ENCODE data around the gene THUMPD2.

THUMPD2 gene

DNA sequence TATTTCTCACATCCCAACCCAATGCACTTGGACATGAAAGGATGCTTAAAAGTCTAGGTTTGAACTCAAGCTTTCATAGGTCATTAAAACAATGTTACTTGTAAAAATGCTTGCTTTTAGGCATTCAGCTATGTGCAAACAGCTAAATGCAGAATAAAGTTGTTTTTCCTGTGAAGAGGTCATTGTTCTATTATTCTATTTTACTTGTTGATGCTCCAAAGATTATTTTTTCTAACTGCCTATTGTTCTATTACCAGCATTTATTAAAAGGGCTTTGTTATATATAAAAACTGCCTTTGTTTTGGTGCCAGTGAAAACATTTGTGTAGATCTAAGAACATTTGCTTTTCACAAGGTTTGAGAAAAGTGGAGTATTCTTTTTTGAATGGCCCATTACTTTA, 64.0 kb downstream of the THUMPD2 start:
- no peak for DNase-seq

DNA sequence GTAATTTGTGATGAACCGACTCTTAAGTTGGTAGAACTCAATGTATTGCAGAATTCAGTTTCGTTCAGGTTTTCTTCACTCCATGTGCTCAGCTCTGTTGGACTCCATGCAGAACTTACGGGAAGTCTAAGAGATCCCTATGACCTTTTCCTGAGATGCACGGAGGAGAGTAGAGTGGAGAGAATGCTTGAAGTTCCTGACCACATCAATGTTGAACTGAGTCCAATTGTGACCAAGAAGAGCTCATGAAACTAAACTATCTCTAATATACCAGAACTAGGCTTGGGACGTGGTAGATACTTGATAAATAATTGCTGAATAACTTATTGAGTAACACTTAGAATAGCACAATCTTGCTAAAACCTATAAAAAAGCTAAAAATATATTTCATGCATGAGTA, 66.1 kb downstream of the THUMPD2 start:
- DNase-seq: no peak

DNA sequence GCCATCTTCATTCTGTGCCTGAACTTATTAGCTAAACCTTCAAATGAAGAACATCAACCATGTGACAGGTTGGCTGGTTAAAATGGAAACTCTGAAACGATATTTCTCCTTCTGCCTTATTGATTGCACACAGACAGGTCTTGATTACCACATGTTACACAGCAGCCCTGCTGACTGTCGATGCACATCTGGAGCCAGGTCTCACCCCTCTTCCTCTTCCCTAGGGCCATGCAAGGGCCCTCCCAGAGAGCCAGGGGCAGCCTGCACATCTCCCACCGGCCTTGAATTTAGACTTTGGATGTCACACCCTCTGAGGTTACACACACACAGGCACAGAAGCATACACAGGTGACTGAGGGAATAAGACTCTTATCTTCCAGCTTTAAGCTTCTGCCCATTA, 68.3 kb downstream of the THUMPD2 start:
- no peak for DNase-seq

- DNase-seq: no peak
Measured at GRCh38 chr2:39708003-39708402, 71.1 kb downstream of the THUMPD2 start.

DNA sequence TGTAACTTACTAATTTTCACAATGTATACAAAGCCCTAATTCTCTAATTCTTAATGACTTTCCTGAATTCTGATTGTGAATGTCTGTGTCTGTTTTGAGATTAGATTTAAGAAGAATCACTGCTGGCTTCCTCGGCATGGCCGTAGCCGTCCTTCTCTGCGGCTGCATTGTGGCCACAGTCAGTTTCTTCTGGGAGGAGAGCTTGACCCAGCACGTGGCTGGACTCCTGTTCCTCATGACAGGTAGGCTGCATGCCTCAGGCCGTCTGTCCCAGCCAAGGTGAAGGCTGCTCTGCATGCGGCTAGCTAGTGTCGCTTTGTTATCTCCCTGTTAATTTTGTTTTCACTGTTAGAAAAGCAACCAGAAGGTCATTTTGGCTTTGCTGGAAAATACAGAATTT, 72.1 kb downstream of the THUMPD2 start:
- no peak for DNase-seq

- DNase-seq: no peak
Measured at GRCh38 chr2:39706312-39706711, 72.7 kb downstream of the THUMPD2 start.

DNA sequence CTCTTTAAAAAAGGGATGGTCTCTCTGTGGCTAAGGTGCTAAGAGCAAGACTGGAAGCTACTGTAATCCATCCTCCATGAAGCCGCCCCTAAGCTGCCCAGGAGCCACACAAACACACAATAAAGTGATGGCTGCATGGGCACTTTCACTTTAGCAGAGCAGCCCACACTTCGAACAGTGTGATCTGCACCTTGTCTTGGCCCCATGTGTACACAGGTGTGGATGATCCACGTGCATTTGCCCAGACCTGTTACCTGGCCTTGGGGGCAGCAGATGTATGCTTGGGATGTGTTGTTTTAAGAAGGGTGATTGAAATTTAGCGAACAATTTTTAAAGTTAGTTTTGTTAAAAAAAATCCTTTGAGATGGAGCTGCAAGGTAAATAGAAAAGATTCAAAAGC, 73.4 kb downstream of the THUMPD2 start:
- no peak for DNase-seq

DNA sequence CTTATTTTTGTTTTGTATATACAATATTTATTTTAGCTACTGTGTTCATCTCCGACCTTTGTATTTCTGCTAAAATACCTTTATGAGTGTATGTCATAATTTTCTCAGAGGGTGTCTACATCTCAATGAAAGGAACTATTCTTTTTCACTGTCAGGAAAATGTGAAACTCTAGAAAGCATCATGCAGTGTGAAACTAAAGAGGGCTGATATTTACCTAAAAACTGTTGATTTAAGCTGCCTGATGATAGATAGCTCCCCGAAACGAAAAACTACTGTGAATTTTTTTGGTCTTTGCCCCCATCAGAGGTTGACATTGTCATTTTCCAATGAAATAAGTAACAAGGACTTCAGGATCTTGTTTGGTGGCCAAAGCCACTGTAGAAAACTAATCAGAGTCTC, 74.5 kb downstream of the THUMPD2 start:
- DNase-seq: no peak

GRCh38 chr2:39703181-39703872, 75.7 kb downstream of the THUMPD2 start:
- DNase-seq: no peak

DNA sequence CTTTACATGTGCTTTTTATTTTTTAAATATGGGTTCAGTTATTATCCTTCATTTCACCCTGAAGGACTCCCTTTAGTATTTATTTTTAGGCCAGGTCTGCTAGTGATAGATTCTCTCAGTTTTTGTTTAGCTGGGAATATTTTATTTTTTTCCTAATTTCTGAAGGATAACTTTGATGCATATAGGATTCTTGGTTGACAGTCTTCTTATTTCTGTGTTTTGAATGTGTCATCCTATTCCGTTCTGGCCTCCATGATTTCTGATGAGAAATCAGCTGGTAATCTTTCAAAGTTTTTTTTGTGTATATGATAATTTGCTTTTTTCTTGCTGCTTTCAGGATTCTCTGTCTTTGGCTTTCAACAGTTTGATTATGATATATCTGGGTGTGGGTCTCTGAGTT, 77.9 kb downstream of the THUMPD2 start:
- DNase-seq: no peak

DNA sequence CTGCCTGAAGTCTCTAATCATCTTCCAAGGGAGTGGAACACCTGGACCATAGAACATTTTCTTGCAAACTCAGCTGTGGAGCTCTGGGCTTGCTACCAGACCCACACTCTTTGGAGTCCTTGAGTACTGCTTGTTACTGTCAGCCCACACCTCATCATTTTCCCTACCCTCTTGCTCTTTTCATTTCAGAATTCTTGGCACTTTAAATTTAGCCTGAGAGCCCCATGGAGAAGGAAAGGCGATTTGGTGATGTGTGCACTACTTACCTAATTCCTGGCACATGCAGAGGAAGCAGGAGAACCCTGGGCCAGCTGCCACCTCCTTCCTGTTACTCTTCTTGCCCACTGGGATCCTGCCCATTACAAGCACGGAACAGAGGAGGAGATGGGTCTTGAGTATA, 81.6 kb downstream of the THUMPD2 start:
- DNase-seq: no peak

DNA sequence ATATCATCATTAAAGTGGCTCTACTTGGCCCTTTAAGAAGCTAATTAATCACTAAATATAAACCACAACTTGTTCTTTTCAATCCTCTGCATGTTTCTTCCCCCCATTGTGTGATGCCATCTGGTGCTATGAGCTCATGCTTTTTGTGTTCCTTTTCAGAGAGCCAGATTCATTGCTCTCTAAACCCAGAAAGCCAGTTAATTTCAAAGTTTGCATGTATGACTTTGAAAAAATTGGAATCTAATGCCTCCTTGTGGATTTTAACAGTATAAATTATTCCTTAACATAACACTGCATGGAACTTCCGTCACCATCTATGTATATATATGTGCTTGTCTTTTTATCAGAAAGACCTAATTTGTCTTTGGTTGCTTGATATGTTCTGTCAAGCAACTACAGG, 82.2 kb downstream of the THUMPD2 start:
- peak; percentile 66 for DNase-seq

DNA sequence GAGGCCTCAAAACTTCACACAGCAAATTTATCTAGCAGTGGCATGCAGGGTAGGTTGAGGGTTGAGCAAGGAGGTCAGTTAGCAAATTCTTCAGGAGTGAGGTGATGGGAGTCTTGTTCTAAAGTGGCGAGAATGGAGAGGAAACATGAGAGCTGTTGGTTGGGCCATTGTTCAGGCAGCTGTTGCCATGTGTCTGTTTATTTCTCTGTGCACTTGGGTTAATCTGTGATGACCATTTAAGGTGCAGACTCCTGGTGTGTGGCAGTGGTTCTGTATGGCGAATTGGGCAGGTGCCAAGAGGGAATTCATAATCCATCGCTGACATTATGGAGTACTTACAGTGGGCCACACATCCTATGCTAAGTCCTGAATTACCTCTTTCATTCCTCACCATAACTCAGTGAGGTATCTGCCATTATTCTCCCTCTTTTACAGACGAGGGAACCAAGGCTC, 82.9 kb downstream of the THUMPD2 start:
- DNase-seq: peak; percentile 95

DNA sequence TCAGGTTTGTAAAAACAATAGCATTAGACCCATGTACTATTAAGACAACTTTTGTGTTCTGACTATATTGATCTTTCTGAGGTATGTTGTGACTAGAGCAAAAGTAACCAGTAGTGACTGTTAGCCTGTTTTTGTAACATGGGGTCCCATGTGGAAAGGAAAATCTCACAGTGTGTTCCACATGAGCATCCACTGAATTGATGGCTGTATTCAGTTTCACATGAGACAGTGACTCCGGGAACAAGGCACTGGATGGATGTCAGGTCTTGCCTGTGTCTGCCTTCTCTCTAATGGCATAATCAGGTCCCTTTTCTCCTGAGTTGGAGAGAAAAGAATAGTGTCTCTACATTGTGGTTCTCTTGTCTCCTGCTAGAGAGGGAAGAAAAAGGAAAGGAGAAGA, 85.8 kb downstream of the THUMPD2 start:
- DNase-seq: no peak

DNA sequence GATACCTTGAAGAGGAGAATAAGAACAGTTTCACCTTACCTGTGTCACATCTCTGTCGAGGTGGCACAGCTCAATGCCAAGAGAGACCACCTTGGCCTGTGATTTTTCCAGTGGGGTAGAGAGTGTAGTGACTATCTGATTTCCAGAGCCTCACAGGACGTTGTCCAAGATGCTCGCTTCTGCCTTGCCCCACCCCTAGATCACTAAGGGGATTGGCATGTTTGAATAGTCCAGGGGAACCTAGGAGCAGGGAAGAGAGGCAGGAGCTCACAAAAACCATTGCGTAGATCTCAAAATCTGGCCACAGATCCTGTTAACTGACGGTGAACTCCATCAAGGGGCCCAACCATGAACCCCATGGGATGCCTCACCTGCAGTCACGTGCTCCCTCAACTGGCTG, 89.2 kb downstream of the THUMPD2 start:
- DNase-seq: no peak

- no peak for DNase-seq
Measured at GRCh38 chr2:39689272-39689841, 89.7 kb downstream of the THUMPD2 start.

DNA sequence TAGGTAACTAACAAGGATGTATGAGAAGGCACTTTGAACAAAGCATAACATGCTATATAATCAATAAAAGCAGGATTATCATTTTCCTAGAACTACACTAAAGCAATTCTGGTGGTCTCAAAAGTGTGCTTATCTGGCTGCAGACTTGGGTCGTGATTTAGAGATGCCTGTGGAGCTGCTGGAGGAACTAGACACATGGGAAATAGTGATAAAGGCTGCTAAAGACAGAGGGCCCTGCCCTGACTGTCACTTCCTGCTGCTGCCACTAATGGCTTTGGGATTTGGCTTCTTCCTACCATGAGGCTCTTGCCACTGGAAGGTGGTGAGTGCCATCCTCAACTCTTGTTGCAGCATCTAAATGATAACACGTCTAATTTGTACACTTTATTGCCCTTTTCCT, 90.9 kb downstream of the THUMPD2 start:
- DNase-seq: no peak

GRCh38 chr2:39686456-39686855, 92.6 kb downstream of the THUMPD2 start:
- DNase-seq: no peak

Data from kidney glomerular epithelial cell (primary cell).